T-helper 1 cell treated with Interleukin-12 subunit alpha and Interleukin-12 subunit beta and Interleukin-4 antibody, amounts not matched to agents 30 μg/mL and 1 μg/mL, for 36 hours (primary cell): ENCODE measurements around the gene KRTAP9-9.

ENCODE experiments used
- H3K27ac Mint-ChIP-seq: one replicate; pipeline ENCODE4 v1.8.0; 2021; ENCODE audit warnings: mild to moderate bottlenecking, mixed read lengths
- H3K27me3 Mint-ChIP-seq: one replicate; pipeline ENCODE4 v1.8.0; 2021; ENCODE audit warnings: low read depth, mixed read lengths
- H3K36me3 Mint-ChIP-seq: one replicate; pipeline ENCODE4 v1.8.0; 2021; ENCODE audit warnings: low read depth, mixed read lengths
- H3K4me1 Mint-ChIP-seq: one replicate; pipeline ENCODE4 v1.8.0; 2021; ENCODE audit warnings: low read depth, mixed read lengths
- H3K4me3 Mint-ChIP-seq: one replicate; pipeline ENCODE4 v1.8.0; 2021; ENCODE audit warnings: mild to moderate bottlenecking, moderate library complexity, mixed read lengths
- H3K9me3 Mint-ChIP-seq: one replicate; pipeline ENCODE4 v1.8.0; 2021; ENCODE audit warnings: mixed read lengths

The KRTAP9-9 gene

DNA sequence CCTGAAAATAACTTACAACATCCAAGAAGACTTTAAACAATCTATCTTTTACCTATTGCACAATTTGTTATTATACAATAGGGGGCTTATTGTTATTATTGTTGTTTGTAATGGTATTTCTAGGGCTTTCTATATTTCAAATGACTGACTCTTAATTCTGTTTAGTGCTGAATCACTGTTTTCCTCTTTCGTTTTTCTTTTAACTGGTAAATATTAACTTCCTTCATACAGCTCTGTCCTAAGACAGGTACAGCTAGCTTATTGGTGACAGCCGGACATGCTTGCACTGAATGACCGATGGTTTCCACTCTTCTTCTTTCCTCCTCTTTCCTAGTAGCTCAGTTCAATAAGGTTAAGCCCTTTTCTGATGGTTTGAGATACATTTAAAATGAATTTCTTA lies 31.9 kb downstream of the KRTAP9-9 start:
- no peaks in the 10 kb centered on the region for H3K36me3 Mint-ChIP-seq

DNA sequence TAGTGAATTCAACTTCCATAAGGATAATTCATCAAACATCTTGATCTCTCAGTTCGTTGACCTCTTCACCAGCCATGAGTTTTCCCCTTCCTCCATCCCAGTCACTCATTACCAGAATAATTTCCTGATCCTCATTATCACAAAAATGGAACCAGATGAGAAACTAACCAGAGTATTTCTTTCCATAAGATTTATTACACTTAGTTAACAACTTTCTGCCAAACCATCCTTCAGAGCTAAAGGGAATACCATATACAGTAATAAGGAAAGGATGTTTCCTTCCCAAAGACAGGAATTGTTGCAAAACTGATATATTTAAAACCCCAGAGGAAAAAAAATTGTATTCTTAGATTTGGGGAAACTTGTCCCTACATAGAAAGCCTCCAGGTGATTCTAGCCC lies 38.8 kb downstream of the KRTAP9-9 start:
- Mint-ChIP-seq H3K27me3 (peaks cover 20% of the 10 kb centered on the region), H3K27ac (no peak overlapping the region), H3K9me3 (no peaks in the 10 kb centered on the region), H3K4me3 (no peak overlapping the region), H3K4me1 (no peaks in the 10 kb centered on the region), H3K36me3 (no peaks in the 10 kb centered on the region)

More for the DNA sequence above, 31.9 kb downstream of the KRTAP9-9 start:
- no peaks in the 10 kb centered on the region for H3K4me1 Mint-ChIP-seq
- peaks cover 16% of the 10 kb centered on the region for H3K27me3 Mint-ChIP-seq
- no peaks in the 10 kb centered on the region for H3K9me3 Mint-ChIP-seq
- H3K4me3 Mint-ChIP-seq, result no peak overlapping the region
- H3K27ac Mint-ChIP-seq, result no peak overlapping the region

DNA sequence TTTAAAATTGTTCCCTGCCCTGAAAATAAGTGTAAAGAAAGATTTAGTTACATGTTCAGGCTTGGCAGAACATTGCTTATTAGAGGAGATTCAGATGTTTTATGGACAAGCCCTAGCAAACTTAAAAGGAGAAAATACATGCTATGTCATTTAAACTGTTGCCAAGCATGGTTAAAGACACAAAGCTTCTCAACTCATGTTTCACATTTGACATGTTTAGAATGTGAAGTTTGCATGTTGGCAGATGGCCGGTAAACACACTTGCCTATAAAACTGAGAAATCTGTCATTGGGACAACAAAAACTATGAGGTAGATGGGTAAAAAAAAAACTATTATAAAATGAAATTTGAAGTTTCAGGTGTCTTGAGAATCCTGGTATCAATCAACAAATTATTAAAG lies 41.7 kb downstream of the KRTAP9-9 start:
- Mint-ChIP-seq H3K27me3 (peaks cover 15% of the 10 kb centered on the region), H3K9me3 (no peaks in the 10 kb centered on the region), H3K27ac (no peak overlapping the region), H3K4me3 (no peak overlapping the region), H3K4me1 (no peaks in the 10 kb centered on the region), H3K36me3 (no peaks in the 10 kb centered on the region)

DNA sequence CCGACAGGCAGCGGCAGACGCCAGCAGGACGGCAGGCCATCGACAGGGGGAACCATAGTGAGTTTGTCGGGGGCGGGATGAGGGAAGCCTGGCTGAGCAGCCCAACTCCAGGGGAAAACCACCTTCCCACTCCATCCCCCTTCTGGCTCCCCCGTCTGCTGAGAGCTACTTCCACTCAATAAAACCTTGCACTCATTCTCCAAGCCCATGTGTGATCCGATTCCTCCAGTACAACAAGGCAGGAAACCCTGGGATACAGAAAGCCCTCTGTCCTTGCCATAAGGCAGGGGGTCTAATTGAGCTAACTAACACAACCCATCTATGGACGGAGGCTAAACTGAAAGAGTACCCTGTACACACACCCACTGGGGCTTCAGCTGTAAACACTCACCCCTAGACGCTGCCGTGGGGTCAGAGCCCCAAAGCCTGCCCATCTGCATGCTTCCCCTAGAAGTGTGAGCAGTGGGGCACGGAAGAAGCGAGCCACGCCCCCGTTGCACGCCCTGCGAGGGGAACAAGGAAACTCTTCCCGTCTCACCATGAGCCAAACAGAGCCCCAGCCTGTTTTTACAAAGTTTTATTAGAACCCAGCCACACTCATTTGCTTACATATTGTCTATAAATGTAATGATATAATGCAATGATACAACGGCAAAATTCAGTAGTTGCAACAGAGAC lies 43.4 kb downstream of the KRTAP9-9 start:
- H3K27ac Mint-ChIP-seq, result no peak overlapping the region
- peaks cover 14% of the 10 kb centered on the region for H3K27me3 Mint-ChIP-seq
- H3K9me3 Mint-ChIP-seq, result no peaks in the 10 kb centered on the region
- H3K4me1 Mint-ChIP-seq, result no peaks in the 10 kb centered on the region
- H3K36me3 Mint-ChIP-seq, result no peaks in the 10 kb centered on the region
- H3K4me3 Mint-ChIP-seq, result no peak overlapping the region

DNA sequence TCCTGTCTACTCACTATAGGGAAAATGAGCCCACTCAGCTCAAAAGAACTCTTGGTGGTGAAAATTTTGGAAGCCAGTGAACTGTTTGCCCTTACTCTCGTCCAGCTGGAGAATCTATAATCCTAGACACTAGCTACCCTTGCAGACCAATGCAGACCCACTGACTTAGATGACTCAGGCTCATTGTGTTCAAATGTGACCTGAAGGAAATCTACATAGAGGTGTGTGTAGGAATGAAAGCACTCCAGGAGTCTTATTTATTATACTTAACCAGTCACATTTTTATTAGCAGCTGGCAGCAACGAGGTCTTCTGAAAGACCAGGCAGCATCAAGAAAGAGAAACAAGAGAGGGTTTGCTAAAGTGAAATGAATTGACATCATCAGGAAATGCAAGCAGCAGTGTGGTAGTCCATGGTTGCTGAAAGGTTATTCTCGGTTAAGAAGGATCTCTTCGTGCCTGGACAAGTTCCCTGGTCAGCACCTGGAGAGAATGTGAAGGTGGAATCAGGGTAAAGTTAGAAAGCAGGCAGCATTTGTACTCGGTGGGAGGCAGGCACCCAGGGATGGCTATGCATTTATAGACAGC lies 46.1 kb downstream of the KRTAP9-9 start:
- H3K27ac Mint-ChIP-seq, result no peak overlapping the region
- H3K4me1 Mint-ChIP-seq, result no peaks in the 10 kb centered on the region
- no peaks in the 10 kb centered on the region for H3K9me3 Mint-ChIP-seq
- H3K27me3 Mint-ChIP-seq, result peaks cover 7% of the 10 kb centered on the region
- H3K36me3 Mint-ChIP-seq, result no peaks in the 10 kb centered on the region
- no peak overlapping the region for H3K4me3 Mint-ChIP-seq

DNA sequence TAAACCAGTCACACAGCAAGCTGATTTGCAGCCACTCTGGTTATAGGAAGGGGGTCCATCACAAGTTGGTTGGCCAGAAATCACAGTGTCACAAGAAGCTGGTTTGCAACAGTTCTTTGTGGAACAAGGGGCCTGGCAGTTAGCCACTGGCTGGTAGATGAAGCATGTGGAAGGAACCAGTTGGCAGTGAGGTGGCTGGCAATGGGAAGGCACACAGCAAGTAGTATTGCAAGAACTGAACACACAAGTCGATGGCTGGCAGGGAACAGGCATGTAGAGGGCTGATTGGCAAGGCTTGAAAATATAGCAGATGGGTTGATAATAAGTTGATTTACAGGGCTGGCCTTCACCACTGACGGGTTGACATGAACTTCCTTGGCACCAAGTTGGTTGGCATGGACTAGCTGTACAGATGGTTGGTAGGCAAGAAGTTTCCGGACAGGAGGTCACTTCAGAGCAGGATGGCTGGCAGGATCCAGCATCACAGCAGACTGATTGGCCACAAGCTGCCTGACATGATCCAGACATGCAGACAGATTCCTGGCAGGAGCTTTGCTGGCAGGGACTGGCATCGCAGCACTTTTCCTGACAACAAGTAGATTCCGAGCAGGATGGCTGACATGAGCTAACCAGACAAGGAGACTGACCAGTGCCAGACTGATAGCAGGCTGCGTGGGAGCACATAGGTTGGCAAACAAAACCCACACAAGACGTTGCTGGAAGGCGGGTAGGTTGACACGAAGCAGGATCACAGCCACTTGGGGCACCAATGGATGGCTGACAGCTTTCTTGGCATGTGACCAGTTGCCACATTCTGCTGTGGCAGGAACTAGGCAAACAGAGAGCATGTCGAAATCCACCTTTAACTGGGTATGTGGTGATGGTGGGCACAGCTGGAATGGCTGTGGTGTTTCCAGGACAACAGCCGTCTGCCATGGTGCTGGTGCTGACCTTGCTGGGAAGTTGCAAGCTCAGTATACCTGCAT lies 47.0 kb downstream of the KRTAP9-9 start, which contains the start of gene KRTAP29-1:
Gene KRTAP29-1 (minus strand): TSS at position 936 of the 986 bp plus-strand sequence. CDS start 0 bp downstream, at position 936.
- Mint-ChIP-seq H3K36me3 (no peaks in the 10 kb centered on the region), H3K4me1 (no peaks in the 10 kb centered on the region), H3K27ac (no peak within 1 kb of the TSS), H3K9me3 (no peaks in the 10 kb centered on the region), H3K4me3 (no peak within 1 kb of the TSS), H3K27me3 (peaks cover 3% of the 10 kb centered on the region)

DNA sequence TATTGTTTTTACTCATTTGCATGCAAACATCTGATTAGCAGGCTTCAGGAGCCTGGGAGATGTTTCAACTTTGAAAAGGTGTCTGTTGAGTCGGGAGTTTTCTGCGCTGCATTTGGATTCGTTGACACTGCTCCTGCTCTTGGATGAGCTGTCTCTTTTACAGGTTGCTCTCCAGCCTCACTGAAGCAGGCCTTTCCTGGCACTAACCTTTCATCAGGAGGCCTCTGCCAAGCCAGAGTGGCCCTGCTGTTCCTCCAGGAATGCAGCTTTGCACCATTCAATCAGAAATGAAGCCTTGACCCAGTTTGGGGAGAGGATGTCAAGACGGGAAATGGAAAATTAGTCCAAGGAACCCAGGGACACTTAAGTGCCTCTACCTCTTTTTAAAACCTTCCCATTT lies 47.8 kb downstream of the KRTAP9-9 start:
- Mint-ChIP-seq H3K36me3 (no peaks in the 10 kb centered on the region), H3K27me3 (peaks cover 9% of the 10 kb centered on the region), H3K27ac (no peak overlapping the region), H3K4me3 (no peak overlapping the region), H3K4me1 (peaks cover 4% of the 10 kb centered on the region), H3K9me3 (no peaks in the 10 kb centered on the region)

GRCh38 chr17:41304091-41304490 lies 48.9 kb downstream of the KRTAP9-9 start:
- no peaks in the 10 kb centered on the region for H3K9me3 Mint-ChIP-seq
- H3K4me1 Mint-ChIP-seq, result peaks cover 15% of the 10 kb centered on the region
- H3K27me3 Mint-ChIP-seq, result peaks cover 11% of the 10 kb centered on the region
- no peaks in the 10 kb centered on the region for H3K36me3 Mint-ChIP-seq
- no peak overlapping the region for H3K4me3 Mint-ChIP-seq
- no peak overlapping the region for H3K27ac Mint-ChIP-seq
